K562 (cell line): Measurements from ENCODE around the gene SEMA3F. TPM values are rescaled to one million over a fixed set of nuclear protein-coding genes. Genes with fewer than 3 reads are reported as not detected.

Source experiments
- CBX1 ChIP-seq: sonication (generic); IDR thresholded peaks from 2 replicates; pipeline ENCODE4 v1.6.1; 2016; ENCODE audit warnings: antibody characterized with exemption, low read depth, mild to moderate bottlenecking
- CCAR2 ChIP-seq: fragments of 200-400 bp; formaldehyde crosslinking; IDR thresholded peaks from 2 replicates; pipeline ENCODE4 v1.6.1; 2017; ENCODE audit warnings: mild to moderate bottlenecking, low read depth, low read length
- CCNT2 ChIP-seq: IDR thresholded peaks from 2 replicates; pipeline ENCODE4 v1.6.1; 2011; ENCODE audit warnings: borderline replicate concordance, low read depth, mild to moderate bottlenecking, moderate library complexity, mixed read lengths, low read length; ENCODE audit not compliant: insufficient read length; ENCODE audit errors: extremely low read depth
- CREB1 ChIP-seq, 2 experiments: sonication (generic) in 1 of 2; formaldehyde crosslinking in 1 of 2; IDR thresholded peaks; 2 replicates each; pipeline versions ENCODE4 v1.6.1 to v1.8.0; 2012 to 2022; ENCODE audit warnings: inconsistent platforms in 1 of 2, mild to moderate bottlenecking in 1 of 2, missing genetic modification reagents in 1 of 2, moderate library complexity in 1 of 2
- CREM ChIP-seq: IDR thresholded peaks from 2 replicates; pipeline ENCODE4 v1.6.1; 2014; ENCODE audit warnings: antibody characterized with exemption, low read depth
- ETV6 ChIP-seq, 3 experiments: fragments of 150-350 bp in 1 of 3; sonication (generic) in 1 of 3; formaldehyde crosslinking in 1 of 3; IDR thresholded peaks; 2 replicates each; pipeline versions ENCODE4 v1.6.1 to v1.8.0; 2014 to 2022; ENCODE audit warnings: borderline replicate concordance in 2 of 3, low read depth in 2 of 3, antibody characterized with exemption in 1 of 3, low read length in 1 of 3, mild to moderate bottlenecking in 1 of 3, missing genetic modification reagents in 1 of 3
- KDM5B ChIP-seq: fragments of 200-600 bp; sonication (generic); IDR thresholded peaks from 2 replicates; pipeline ENCODE4 v1.6.1; 2012; ENCODE audit warnings: low read depth, mild to moderate bottlenecking, moderate library complexity, low read length, control low read depth, inconsistent platforms; ENCODE audit not compliant: insufficient replicate concordance
- MTA3 ChIP-seq: fragments of 450-650 bp; formaldehyde crosslinking; IDR thresholded peaks from 2 replicates; pipeline ENCODE4 v1.6.1; 2017; ENCODE audit warnings: mild to moderate bottlenecking, borderline replicate concordance
- NONO ChIP-seq, 2 experiments: fragments of 200-400 bp in 1 of 2; fragments of 450-650 bp in 1 of 2; formaldehyde crosslinking in 1 of 2; IDR thresholded peaks; 2 replicates each; pipeline ENCODE4 v1.6.1; 2017; ENCODE audit warnings: low read depth in 2 of 2, mild to moderate bottlenecking in 2 of 2, moderate library complexity in 2 of 2, low read length in 1 of 2
- NRF1 ChIP-seq, 2 experiments: fragments of 450-650 bp; IDR thresholded peaks in 1 of 2; conservative IDR thresholded peaks in 1 of 2; 2 replicates each; pipeline ENCODE4 v1.6.1; 2014; ENCODE audit warnings: mild to moderate bottlenecking in 2 of 2
- RB1 ChIP-seq: fragments of 450-650 bp; IDR thresholded peaks from 2 replicates; pipeline ENCODE4 v1.6.1; 2017; ENCODE audit warnings: low read depth, mild to moderate bottlenecking
- RBFOX2 ChIP-seq: fragments of 200-400 bp; formaldehyde crosslinking; IDR thresholded peaks from 2 replicates; pipeline ENCODE4 v1.6.1; 2017; ENCODE audit warnings: low read depth, mild to moderate bottlenecking, low read length, moderate library complexity
- SAP30 ChIP-seq: fragments of 200-600 bp; sonication (generic); IDR thresholded peaks from 2 replicates; pipeline ENCODE4 v1.6.1; 2012; ENCODE audit warnings: borderline replicate concordance, low read depth, mild to moderate bottlenecking, moderate library complexity, low read length, control low read depth, inconsistent platforms; ENCODE audit not compliant: insufficient read depth, poor library complexity, severe bottlenecking
- SMARCA5 ChIP-seq: fragments of 450-650 bp; IDR thresholded peaks from 2 replicates; pipeline ENCODE4 v1.6.1; 2016
- ZFP1 ChIP-seq: fragments of 450-650 bp; formaldehyde crosslinking; IDR thresholded peaks from 2 replicates; pipeline ENCODE4 v1.4.0; 2020; ENCODE audit warnings: mild to moderate bottlenecking, mixed read lengths
- polyA plus RNA-seq, 8 experiments: library from polyadenylated mRNA; depleted of rRNA in 4 of 8; stranded (reverse) in 5 of 8; unstranded in 3 of 8; fragments of >200 nt; fragmentation: Nextera tagmentation in 2 of 8; fragmentation: Illumina TruSeq in 1 of 8; extraction: Ambion mirVana in 2 of 8; extraction: Trizol in 1 of 8; gene quantifications; 2 replicates each; pipeline versions ENCODE4 v1.2.1 to v1.2.3, GENCODE V29; 2011 to 2014; ENCODE audit warnings: inconsistent platforms in 1 of 8, missing spikeins in 1 of 8
- total RNA-seq, 7 experiments: library from RNA; depleted of rRNA in 6 of 7; stranded (reverse); fragments of >200 nt in 6 of 7; fragmentation: Illumina TruSeq in 2 of 7; extraction: Trizol in 2 of 7; gene quantifications; 2 replicates each; pipeline versions ENCODE4 v1.2.1 to v1.2.3, GENCODE V29; 2011 to 2021; ENCODE audit warnings: low replicate concordance in 1 of 7
- TF ChIP-seq, protein P1 (sequence below): conservative IDR thresholded peaks from 2 replicates; pipeline ENCODE4 v1.6.1; 2011; ENCODE audit warnings: low read depth, mild to moderate bottlenecking, low read length; ENCODE audit not compliant: control insufficient read depth
- TF ChIP-seq, protein P2 (sequence below): fragments of 250-450 bp; sonication (Bioruptor Pico); IDR thresholded peaks from 2 replicates; pipeline ENCODE4 v1.9.0; 2021; ENCODE audit warnings: mild to moderate bottlenecking, inconsistent platforms
- TF ChIP-seq, protein P3 (sequence below): fragments of 450-650 bp; IDR thresholded peaks from 2 replicates; pipeline ENCODE4 v1.6.1; 2016
- TF ChIP-seq, protein P4 (sequence below): sonication (generic); IDR thresholded peaks from 2 replicates; pipeline ENCODE4 v1.6.1; 2016

SEMA3F gene
- total and polyA plus RNA-seq, 9 of the 15 experiments (the other 6 are each of a cell fraction or from before 2014, with no cell fraction given) = 0.58 to 3.0 (median 2.0) TPM; not detected in 2

DNA sequence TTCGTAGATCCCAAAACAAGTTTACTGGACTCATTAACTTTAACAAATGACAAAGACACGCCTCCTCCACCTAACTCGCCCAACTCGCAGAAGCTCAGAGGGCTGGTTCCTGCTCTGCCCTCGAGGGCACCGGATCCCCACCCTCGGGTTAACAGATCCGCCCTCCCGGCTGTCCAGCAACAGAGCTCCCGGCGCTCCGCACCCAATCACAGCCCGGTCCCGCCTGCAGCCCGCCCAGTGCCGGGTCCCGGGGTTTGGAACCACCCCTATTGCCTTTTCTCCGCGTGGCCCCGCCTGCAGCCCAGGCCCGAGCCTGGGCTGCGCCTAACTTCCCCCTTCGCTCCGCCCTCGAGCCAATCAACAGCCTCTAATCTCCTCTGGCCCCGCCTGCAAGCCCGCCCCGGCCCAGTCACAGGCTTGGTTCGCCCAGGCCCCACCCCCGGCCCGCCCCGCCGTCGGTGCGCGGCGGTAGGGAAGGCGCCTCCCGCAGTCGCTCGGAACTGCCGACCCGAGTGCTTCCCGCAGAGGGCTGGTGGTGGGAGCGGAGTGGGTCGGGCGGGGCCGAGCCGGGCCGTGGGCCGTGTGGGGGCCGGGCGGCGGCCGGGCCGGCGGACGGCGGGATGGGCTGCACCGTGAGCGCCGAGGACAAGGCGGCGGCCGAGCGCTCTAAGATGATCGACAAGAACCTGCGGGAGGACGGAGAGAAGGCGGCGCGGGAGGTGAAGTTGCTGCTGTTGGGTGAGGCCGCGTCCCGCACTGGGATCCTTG is 80.8 kb downstream of the SEMA3F start, which contains the start of gene GNAI2 (continued):
- TF ChIP-seq, protein P1, sequence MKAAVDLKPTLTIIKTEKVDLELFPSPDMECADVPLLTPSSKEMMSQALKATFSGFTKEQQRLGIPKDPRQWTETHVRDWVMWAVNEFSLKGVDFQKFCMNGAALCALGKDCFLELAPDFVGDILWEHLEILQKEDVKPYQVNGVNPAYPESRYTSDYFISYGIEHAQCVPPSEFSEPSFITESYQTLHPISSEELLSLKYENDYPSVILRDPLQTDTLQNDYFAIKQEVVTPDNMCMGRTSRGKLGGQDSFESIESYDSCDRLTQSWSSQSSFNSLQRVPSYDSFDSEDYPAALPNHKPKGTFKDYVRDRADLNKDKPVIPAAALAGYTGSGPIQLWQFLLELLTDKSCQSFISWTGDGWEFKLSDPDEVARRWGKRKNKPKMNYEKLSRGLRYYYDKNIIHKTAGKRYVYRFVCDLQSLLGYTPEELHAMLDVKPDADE = 0 out of 2 replicates have a peak, but pooled peaks have one; percentile 8
- TF ChIP-seq RBFOX2 (peak; percentile 85), ETV6 (IDR thresholded peaks at IDR 0.05; ENCODE audit: borderline replicate concordance in 1 of 2, low read depth in 2 of 2, low read length in 1 of 2) (no peak), ETV6 (CRISPR knock-in tag; IDR thresholded peaks at IDR 0.05; ENCODE audit: borderline replicate concordance) (no peak), CBX1 (no peak), NRF1 (conservative IDR thresholded peaks at IDR 0.05 in 1 of 2, IDR thresholded peaks at IDR 0.05 in 1 of 2) (peak; percentile 80 to 82), RB1 (peak; percentile 75), MTA3 (peak; percentile 64; the same call in 1 of the 2 replicates), KDM5B (peak; percentile 67), CCNT2 (peak; percentile 32), SAP30 (peak; percentile 16), CREB1 (IDR thresholded peaks at IDR 0.05) (no peak), CREB1 (CRISPR knock-in tag; IDR thresholded peaks at IDR 0.05) (0 out of 2 replicates have a peak, but pooled peaks have one; percentile 4), ZFP1 (CRISPR knock-in tag) (no peak), CREM (peak; percentile 26; the same call in 1 of the 2 replicates), CCAR2 (no peak), SMARCA5 (no peak), NONO (IDR thresholded peaks at IDR 0.05; ENCODE audit: low read depth in 2 of 2, low read length in 1 of 2) (peak in 1 of 2 experiments; percentile 69; a peak in 1 of 4 replicates)
- TF ChIP-seq, protein P2, sequence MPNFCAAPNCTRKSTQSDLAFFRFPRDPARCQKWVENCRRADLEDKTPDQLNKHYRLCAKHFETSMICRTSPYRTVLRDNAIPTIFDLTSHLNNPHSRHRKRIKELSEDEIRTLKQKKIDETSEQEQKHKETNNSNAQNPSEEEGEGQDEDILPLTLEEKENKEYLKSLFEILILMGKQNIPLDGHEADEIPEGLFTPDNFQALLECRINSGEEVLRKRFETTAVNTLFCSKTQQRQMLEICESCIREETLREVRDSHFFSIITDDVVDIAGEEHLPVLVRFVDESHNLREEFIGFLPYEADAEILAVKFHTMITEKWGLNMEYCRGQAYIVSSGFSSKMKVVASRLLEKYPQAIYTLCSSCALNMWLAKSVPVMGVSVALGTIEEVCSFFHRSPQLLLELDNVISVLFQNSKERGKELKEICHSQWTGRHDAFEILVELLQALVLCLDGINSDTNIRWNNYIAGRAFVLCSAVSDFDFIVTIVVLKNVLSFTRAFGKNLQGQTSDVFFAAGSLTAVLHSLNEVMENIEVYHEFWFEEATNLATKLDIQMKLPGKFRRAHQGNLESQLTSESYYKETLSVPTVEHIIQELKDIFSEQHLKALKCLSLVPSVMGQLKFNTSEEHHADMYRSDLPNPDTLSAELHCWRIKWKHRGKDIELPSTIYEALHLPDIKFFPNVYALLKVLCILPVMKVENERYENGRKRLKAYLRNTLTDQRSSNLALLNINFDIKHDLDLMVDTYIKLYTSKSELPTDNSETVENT (CRISPR knock-in tag) = peak; percentile 53; the same call in 1 of the 2 replicates
- TF ChIP-seq, protein P3, sequence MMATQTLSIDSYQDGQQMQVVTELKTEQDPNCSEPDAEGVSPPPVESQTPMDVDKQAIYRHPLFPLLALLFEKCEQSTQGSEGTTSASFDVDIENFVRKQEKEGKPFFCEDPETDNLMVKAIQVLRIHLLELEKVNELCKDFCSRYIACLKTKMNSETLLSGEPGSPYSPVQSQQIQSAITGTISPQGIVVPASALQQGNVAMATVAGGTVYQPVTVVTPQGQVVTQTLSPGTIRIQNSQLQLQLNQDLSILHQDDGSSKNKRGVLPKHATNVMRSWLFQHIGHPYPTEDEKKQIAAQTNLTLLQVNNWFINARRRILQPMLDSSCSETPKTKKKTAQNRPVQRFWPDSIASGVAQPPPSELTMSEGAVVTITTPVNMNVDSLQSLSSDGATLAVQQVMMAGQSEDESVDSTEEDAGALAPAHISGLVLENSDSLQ = peak; percentile 69
- TF ChIP-seq, protein P4, sequence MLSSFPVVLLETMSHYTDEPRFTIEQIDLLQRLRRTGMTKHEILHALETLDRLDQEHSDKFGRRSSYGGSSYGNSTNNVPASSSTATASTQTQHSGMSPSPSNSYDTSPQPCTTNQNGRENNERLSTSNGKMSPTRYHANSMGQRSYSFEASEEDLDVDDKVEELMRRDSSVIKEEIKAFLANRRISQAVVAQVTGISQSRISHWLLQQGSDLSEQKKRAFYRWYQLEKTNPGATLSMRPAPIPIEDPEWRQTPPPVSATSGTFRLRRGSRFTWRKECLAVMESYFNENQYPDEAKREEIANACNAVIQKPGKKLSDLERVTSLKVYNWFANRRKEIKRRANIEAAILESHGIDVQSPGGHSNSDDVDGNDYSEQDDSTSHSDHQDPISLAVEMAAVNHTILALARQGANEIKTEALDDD = peak; percentile 65
